CD4-positive, alpha-beta T cell treated with Interleukin-4 for 1 hour (primary cell): ENCODE results near the gene RPL10.

Experiments
- DNase-seq, 2 donors: peaks; one replicate each; pipeline ENCODE4 v3.0.0-alpha.2; 2020 to 2022

The RPL10 gene

DNA sequence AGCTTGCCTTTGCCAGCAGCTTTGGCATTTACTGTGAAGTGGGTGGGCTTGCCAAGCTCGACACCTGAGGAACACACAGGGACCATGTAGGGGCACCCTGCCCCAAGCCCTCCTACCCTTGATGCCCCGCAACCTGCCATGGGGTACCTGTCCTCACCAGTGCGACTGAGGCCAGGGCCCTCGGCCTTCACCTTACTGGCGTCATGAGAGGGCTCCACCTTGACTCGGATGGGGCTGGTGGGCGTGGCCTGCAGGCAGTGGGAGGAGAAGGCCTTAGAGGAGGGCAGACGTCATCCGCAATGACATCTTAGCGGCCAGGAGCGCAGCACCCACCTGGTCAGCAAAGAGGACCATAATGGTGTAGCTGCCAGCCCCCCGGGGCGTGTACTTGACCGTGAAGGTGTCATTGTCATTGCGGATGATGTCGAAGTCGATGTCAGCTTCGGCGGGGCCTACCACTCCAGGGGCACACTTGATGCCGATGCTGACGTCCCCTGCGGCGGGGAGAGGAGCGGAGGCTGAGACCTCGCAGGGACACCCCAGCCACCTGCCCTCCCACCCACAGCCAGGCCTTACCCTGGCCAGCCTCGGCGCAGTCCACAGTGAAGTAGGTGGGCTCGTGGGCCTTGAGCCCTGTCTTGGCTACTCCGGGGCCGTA is 36.0 kb upstream of the RPL10 start:
- DNase-seq: no peak

DNA sequence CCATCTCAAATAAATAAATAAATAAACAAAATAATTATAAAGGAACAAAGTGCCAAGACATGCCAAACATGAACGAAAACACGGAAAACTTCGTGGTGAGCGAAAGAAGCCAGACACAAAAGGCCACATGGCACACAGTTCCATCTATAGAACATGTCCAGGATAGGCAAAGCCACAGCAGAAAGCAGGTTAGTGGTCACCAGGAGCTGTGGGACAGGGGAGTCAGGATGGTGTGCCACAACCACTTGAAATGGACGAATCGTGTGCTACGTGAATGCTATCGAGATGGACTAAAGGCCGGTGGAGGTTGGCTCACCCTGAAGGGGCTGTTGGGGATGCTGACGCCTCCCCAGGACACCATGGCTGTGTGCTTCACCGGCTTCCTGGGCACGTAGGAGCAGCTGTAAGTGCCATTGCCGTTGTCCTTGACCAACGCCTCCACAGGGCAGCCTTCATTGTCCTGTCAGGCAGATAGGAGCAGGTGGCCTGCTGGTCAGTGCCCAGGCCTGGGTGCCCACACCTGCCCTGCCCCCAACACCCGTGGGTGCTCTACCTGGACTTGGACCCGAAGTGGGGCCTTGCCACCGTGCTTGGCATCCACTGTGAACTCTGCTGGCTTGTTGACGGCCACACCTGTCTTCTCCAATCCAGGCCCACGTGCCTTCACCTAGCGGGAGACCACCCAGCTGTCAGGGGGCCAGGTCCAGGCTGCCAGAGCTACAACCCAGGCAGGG is 34.3 kb upstream of the RPL10 start:
- no peak for DNase-seq

DNA sequence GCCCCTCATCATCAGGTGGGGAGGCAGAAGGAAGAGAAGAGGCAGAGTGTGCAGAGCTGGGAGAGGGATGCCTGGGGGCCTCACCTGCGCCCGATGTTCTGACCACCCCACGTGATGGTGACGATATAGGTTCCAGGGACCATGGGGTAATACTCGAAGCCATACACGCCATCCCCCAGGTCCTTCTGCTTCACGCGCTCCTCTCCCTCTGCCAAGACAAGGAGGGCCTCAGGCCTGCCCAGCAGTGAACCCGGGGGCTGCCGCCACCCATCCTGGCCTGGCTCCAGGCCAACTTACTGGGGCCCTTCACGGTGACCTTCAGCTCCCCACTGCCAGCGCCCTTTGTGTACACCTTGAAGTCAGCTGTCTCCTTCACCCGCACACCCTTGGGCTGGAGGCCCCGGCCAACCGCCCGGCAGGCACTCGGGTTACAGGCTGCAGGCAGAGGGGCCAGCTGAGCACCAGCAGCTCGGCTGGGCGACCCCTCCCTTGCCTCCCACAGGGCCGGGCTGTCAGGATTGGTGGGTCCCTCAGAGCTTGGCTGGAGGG is 33.1 kb upstream of the RPL10 start:
- no peak for DNase-seq

DNA sequence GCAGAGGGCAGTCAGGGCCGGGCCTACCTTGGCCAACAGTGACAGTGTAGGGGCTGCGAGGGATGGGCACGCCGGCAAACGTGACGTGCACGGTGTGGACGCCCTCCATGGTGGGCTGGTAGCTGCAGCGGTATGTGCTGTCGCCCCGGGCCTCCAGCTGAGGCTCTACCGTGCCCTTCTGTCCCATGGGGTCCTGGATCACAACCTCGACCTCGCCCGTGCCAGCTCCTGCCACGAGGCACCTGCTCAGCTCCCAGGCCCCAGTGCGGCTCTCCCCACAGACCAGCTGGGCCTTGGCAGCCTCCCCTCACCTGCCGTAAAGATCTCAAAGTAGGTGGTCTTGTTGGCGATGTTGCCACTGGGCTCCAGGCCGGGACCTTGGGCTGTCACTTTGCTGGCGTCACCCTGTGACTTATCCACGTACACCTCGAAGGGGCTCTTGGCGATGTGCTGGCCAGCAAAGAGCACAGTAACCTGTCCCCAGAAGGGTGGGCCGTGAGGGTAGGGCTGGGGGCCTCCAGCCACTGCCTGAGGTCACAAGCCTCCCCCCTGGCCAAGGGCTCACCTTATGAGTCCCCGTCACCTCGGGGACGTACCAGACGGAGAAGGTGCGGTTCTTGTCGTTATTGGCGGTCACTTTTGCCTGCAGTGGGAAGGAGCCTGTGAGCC is 32.0 kb upstream of the RPL10 start:
- no peak for DNase-seq

DNA sequence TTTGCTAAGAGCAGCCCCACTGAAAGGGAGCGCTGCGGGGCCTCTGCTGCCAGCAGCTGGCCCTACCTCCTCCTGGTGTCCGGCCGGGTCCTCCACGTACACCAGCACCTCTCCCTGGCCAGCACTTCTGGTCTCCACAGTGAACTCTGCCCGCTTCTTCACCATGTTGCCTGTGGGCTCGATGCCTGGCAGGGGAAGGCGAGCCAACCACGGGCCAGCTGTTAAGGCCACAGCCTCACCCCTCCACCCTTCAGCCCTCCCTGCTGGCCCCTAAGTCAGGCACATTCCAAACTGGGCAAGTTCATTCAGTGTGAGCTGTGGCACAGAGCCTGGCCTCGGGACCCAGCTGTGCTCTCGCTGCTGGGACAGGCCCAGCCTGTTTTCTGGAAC is 31.5 kb upstream of the RPL10 start:
- no peak for DNase-seq

DNA sequence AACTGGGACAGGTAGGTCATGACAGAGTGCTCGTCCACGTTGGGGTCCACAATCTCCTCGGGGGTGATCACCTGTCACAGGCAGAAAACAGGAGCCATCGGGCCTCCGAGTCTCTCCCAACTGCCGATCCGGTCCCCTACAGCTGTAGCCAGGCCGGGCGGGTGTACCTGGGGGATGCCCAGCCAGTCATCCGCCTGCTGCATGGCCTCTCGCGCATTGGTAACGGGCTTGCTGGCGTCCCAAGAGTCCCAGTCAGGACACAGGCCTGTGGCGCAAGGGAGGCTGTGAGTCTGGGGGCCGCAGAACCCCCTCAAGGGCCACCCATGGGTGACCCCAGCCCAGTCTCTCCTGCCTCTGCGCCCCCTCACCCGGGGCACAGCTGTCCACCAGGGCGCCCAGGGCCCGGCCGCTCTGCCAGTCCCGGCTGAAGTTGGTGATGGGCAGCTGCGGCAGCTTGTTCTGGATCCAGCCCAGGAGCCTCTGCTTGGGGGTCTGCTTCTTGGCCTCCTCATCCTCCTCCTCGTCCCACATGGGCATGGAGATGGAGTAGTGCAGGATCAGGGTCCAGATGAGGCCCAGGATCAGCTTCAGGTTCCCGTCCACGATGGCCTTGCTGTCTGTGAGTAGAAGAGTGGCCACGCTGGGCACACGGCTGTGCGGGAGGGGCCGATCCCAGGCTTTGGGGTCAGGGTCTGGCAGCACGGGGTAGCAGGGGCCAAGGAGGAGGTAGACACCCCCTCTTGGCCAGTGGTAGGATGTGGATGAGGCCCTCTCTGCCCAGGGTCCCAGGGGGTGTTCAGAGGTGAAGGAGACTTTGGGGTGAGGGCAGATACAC is 30.5 kb upstream of the RPL10 start:
- no peak for DNase-seq

DNA sequence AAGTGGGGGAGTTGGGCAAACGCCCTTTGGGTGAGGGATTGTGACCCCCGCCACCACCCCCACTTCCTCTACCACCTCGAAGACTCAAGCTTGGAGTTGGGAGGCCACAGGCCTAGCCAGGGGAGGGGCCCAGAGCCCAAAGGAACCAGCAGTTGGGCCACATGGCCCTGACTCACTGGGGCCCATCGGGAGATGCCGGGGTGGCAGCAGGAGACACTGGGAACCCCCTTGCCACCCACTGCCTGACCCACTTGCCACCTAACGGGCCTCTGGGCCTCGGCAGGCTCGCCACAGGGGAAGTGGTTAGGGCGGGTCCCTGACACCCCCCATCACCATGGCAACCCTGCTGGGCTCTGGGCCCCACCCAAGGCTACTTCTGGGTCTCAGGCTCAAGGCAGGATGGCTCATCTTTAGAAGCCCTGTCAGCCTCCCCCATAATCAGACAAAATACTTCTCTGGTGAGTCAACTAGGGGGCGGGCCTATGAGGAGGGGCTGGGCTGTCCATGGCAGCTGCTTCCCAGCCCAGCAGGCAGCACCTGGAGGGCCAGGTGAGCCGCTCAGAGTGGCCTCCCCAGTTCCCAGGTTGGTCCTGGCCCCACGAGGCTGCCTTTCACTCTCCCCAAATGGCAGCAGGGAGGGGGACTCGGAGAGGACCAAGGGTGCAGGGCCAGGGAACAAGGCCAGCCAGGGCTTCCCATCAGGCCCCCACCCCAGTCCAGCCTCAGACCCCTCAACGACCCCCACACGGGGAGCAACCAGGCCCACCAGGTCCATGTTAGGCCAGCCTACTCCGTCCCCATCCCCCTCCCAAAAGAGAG is 29.3 kb upstream of the RPL10 start:
- peak; percentile 95 to 97 for DNase-seq

DNA sequence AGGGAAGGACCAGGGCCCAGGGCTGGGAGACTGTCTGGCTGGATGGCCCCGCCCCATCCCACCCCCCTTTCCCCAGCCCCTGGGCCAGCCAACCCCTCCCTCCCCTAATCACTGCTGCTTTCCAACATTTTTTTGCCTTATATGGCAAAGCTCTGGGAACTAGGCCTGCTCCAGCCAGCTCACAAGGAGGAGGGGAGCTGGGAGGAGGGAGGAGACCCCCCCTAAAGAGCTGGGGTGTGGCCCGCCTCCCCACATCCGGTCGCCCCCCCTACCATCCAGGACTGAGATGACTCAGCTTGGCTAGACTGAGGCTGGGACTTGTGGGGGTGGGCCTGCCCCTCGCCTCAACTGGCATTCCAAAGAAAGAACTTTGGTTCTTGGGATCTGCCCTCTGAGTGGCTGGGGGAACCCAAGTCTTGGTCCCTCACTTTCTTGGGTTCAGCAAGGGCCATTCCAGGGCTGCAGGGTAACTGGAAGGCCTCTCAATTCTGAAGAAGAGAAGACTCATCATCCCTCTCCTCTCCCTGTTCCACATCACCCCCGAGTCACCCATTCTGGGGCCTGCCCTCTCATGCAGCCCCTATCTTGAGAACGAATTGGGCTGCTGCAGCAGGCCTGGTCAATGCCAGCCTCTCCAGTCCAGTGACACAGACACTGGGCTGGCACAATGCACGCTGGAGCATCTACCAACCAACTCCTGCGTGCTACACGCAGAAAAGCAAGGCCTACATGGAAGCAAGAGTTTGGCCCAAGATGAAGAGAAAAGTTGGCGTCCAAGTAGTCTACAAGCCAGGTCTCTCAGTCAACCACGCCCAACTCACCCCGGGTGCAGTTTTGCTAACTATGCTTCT is 28.5 kb upstream of the RPL10 start:
- peak; percentile 79 to 81 for DNase-seq

DNA sequence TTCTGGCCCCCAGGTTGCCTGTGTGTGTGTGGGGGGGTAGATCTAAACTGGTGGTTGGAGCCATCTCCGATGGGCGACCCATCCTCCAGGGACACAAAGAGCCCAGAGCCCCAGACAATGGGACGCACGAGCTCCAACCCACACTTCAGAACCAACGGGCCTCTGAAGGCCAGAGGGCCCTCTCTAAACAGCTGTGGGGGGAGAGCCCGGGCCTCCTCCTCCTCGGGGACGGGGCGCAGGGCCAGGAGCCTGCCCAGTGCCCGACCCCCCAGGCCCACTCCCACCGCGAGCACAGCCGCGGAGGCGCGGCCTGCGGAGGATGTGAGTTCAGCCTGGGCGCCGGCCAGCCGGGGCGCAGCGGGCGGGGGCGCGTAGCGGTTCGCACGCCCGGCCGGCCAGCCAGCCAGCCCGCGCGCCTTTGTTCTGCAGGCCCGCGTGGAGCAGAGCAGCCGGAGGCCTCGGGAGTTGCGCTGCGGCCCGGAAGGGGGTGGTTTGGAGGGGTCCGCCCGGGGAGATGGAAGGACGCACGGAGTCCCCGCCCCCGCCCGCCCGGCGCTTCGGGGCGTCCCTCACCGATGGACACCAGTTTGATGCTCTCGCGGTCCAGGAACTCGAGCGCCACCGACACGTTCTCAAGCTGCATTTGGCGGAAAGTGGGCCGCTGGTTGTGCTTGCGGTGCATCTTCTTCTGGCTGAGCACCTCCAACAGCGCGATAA is 27.7 kb upstream of the RPL10 start:
- no peak for DNase-seq

DNA sequence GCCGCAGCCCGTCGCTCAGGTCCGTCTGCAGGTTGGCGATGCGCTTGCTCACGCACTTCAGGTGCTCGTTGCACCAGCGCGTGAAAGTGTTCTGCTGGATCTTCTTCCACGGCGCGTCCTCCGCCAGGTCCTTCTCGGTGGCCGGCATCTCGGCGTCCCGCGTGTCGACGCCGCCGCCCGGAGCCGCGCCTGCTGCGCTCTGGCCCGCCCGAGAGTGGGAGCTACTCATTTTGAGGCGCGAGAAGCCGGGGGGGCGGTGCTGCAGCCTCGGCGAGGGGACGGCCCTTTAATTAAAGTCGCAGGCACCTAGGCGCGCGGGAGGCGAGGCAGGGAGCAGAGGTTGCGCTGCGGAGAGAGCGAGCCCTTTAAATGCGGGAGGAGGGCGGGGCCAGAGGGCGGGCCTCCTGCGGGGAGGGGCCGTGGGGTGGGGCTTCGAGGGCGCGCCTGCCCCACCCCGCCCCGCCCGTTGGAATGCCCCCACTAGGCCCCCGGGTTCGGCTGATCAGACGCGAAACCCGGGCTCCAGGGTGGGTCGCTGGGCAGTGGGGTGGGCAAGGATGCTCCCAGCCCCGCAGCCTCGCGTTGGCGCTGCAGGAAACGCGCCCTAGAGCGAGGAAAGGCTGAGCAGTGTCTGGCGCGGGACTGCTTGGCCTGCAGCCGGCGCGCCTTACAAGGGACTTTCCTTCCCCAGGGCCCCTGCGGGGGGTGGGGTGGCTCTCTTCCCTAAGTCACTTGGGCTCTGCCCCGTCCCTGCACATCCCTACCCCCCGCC is 27.0 kb upstream of the RPL10 start:
- peak; percentile 95 for DNase-seq

DNA sequence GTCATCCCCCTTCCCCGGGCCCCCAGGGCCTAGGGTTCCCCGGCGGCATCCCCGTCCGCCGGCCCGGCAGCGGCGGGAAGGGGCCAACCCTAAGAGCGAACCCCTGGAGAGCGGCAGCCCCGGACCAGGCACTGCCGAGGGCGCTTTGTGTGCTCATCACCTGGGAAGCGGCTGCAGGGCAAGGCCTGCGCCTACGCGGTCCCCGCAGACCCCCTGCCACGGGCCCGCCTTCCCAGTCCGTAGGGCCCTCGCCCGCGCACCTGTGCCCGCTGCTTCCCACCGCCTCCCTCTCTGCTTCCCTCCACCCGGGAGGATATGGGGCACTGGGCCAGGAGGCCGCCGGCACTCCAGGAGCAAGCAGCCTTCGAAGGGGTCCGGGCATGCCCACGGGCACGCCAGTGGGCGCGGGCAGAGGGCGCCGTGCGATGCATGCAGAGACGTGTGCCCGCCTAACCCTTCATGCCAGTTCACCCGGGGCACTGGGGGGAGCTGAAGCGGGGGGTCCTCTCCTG is 26.3 kb upstream of the RPL10 start:
- DNase-seq: no peak

DNA sequence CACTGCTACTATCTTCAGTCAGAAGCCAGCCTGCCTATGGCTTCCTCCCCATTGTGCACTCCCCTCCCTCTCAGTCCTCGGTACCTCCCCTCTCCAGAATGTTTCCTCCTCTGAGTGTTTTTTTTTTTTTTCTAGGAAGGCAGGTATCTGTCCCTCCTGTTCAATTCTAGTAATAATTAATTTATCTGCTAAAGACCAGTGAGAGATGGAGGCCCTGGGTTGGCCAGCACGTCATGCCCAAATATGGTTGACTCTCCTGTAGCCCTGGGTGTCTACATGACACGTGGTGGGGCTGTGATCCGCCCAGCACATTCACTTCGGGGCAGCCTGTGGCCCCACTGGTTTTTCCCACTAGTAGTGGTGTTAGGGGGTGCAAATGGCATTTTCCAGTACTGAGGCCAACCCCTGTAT is 25.6 kb upstream of the RPL10 start:
- DNase-seq: peak; percentile 53 to 61

DNA sequence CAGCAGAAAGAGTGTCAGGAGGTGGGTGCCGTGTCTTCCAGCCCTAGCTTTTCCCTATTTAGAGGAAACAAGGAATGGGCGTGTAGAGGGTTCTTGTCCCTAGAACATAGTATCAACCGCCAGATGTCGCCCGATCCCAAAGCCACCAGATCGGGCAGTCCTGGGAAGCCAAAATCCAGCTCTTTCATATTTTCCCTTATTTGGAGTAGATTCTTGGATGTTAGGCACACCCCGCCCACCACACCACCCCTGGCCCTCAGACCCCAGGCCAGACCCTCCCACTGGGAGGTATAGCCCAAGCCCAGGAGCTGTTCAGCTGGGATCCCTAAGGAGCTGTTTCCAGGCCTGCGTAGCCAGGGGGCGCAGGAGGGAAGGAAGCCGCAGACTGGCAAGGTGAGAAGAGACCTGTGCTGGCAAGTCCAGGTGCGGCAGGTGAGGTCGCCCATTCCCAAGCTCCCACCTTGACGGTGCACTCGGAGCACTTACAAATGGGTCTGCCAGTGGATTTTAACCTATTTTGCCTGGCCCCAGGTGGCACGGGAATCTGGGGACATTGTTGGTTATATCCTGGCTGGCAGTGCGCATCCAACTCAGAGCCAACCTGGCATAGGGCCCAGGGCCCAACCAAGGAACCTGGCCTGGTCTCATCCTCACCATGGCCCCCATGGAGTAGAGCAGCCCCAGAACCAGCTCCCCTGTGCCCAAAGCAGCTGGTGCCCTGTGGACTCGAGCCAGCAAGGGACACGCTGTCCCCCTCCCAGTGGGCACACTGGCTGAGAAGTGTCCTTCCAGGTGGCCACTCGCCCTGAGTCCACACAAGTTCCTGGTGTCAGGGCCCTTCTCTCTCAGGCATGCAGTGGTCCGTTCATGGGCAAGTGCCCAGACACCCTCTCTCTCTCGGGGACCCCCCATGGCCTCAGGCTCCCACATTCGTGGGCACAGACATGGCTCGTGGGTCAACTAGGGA is 24.6 kb upstream of the RPL10 start:
- peak in 1 of 2 donors; percentile 39 for DNase-seq

DNA sequence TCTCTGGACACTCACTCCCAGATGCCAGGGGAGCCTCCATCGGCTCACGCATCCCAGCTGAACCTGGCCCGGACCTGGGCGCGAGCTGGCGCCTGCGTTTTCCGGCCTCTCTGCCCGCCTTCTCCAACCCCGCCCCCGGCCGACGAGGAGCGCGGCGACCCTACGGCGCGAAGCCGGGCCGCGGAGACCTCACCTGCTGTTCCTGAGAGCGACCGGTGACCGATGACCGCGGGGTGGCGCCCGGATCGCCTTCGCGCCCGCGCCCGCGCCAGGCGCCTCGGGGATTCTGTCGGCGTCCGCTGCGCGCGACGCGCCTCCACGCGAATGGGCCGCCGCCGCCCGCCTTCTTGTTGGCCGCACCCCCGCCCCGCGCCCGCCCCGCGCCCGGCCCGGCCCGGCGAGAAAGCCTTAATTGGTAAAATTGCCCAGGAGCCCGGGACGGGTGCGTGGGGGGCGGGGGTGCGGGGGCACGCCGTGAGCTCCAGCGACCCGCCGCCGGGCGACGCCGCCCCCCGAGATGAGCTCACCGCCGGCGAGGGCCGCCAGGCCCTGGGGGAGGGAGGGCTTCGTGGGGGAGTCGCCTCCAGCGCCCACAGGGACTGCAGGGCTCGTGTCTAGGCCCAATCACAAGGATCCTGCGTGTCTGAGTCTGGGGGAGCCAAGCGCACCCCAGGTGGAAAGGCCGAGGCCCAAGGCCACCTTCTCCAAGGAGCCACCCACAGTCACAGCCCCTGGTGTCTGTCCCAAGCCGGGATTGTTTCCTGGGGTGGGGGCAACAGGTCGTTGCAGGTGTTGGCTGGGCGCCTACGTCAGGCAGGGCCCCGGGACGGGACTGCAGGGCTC is 23.6 kb upstream of the RPL10 start, which contains the start of gene FLNA:
Gene FLNA (minus strand): TSS at position 322 of the 843 bp plus-strand sequence. CDS start 3,389 bp downstream, outside the sequence.
- peak; percentile 41 to 47 for DNase-seq

DNA sequence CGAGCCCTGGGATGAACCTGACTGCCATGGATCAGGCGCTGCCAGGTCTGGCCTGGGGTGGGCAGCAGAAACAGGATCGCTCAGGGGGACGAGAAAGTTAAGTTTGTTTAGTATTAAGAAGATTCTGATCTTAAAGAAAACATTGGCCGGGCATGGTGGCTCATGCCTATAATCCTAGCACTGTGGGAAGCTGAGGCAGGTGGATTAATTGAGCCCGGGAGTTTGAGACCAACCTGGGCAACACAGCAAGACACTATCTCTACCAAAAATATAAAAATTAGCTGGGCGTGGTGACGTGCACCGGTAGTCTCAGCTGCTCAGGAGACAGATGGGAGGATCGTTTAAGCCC is 23.0 kb upstream of the RPL10 start:
- DNase-seq: no peak

DNA sequence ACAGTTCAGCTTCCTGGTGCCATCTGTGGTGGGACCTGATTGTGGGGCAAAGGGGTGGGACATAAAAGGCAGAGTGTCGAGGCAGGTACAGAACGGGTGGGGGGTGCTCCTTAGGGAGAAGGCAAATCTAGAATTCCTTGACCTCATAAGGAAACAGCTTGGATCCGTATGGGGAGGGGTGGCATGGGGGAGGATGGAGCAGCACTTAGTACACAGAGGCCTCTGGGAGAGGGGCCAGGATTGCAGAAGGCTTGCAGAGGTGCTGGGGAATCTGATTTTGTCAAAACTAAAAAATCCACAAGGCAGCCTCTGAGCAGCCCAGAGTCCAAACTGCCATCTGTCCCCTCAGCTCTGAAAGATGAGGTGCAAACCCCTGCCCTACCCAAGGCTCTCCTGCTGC is 21.4 kb upstream of the RPL10 start:
- DNase-seq: no peak
